Heart left ventricle (tissue), 13 donors: ENCODE data around the gene ZNF195.

Experiments used
- CTCF ChIP-seq, 12 donors: fragments of 200-600 bp; sonication (generic) in 4 of 12; IDR thresholded peaks; one replicate each; pipeline versions ENCODE4 v1.5.0 to v1.8.0; 2018 to 2022; ENCODE audit warnings: antibody characterized with exemption in 12 of 12, mild to moderate bottlenecking in 5 of 12
- POLR2A ChIP-seq, 2 donors: fragments of 450-650 bp; IDR thresholded peaks; one replicate each; pipeline ENCODE4 v1.6.1; 2017; ENCODE audit warnings: antibody characterized with exemption in 2 of 2, mild to moderate bottlenecking in 2 of 2, moderate library complexity in 2 of 2
- donor health status: ischemic (EF 13 %, LVEDD 7.1; RV severe dilation, severe dysfunction).
- donor health status: DM: no; HTN: yes; CAD: no.
- donor health status: DM: no; HTN: no; CAD: no.
- donor health status: ischemic (EF 25% LVEDD 6.9; RV normal size, moderate dysfunction).
- donor health status: ischemic (EF 25% LVEDD 5.7; RV mildly dilated, moderate dysfunction).
- donor health status: ischemic (EF 35%, LVEDD 5.7; RV mildly dilated, moderate dysfunction).
- donor health status: nonischemic (EF 11% LVEDD 7.7; RV severe dilation, severe dysfunction).
- donor health status: DM: yes; HTN: yes; CAD: no.
- donor health status: PGD.
- donor health status: ischemic (EF 29% LVEDD 5.4; RV normal size, mild dysfunction).
- donor health status: nonischemic (EF 23%, LVEDD 6.1; RV moderate dilation, normal function).

- no peak for TF ChIP-seq CTCF (IDR thresholded peaks at IDR 0.05)
- no peak for TF ChIP-seq POLR2A (IDR thresholded peaks at IDR 0.05)
These were observed 36.2 kb downstream of the ZNF195 start for GRCh38 chr11:3342709-3343108.
